DMS153 treated with DMSO at 0.1 percent for 48 hours (cell line): ENCODE results near the gene TASOR.
"Not testable (repeated sequence)": the region's sequence is repeated elsewhere in the genome, so short reads cannot be mapped to it uniquely, and the experiment has no call there.

Source experiments
- DNase-seq: peaks from one replicate; lab custom pipeline; 2025; ENCODE audit not compliant: unreplicated experiment; lab: John Stamatoyannopoulos, UW

The TASOR gene

GRCh38 chr3:56683122-56683817 is at the start of gene TASOR:
TSS of gene TASOR (minus strand) at chr3:56683265. CDS start at chr3:56683006, 259 bp downstream.
- peak; percentile 2 for DNase-seq

- no peak for DNase-seq
Measured at GRCh38 chr3:56732109-56732508, 49.0 kb upstream of the TASOR start.

GRCh38 chr3:56725175-56725574 is 42.1 kb upstream of the TASOR start:
- DNase-seq = no peak

- DNase-seq = no peak
Measured at GRCh38 chr3:56724676-56725075, 41.6 kb upstream of the TASOR start.

GRCh38 chr3:56720849-56721248 is 37.8 kb upstream of the TASOR start:
- no peak for DNase-seq

GRCh38 chr3:56718809-56719208 is 35.7 kb upstream of the TASOR start:
- not testable (repeated sequence) for DNase-seq

GRCh38 chr3:56711344-56711743 is 28.3 kb upstream of the TASOR start:
- DNase-seq = no peak

- DNase-seq = not testable (repeated sequence)
Measured at GRCh38 chr3:56707412-56707811, 24.3 kb upstream of the TASOR start.

GRCh38 chr3:56706629-56707028 is 23.6 kb upstream of the TASOR start:
- no peak for DNase-seq

- no peak for DNase-seq
Measured at GRCh38 chr3:56704706-56705105, 21.6 kb upstream of the TASOR start.

GRCh38 chr3:56702490-56703315 is 19.6 kb upstream of the TASOR start:
- DNase-seq = peak; percentile 5

GRCh38 chr3:56700151-56700550 is 17.1 kb upstream of the TASOR start:
- no peak for DNase-seq

GRCh38 chr3:56694867-56695683 is 12.0 kb upstream of the TASOR start:
- no peak for DNase-seq

- DNase-seq = no peak
Measured at GRCh38 chr3:56693750-56694149, 10.7 kb upstream of the TASOR start.

GRCh38 chr3:56692520-56693433 is 9.7 kb upstream of the TASOR start:
- not testable (repeated sequence) for DNase-seq

- not testable (repeated sequence) for DNase-seq
Measured at GRCh38 chr3:56692001-56692365, 8.9 kb upstream of the TASOR start.

- no peak for DNase-seq
Measured at GRCh38 chr3:56691165-56692000, 8.3 kb upstream of the TASOR start.

- DNase-seq = no peak
Measured at GRCh38 chr3:56689303-56689702, 6.2 kb upstream of the TASOR start.

GRCh38 chr3:56688191-56688590 is 5.1 kb upstream of the TASOR start:
- DNase-seq = no peak

- DNase-seq = no peak
Measured at GRCh38 chr3:56684029-56684428, 964 bp upstream of the TASOR start.
